ENCODE results near the gene HIRA. TPM values are rescaled to one million over a fixed set of nuclear protein-coding genes. Genes with fewer than 3 reads are reported as not detected.

HIRA gene
- total and polyA plus RNA-seq, 2 experiments from 2014 or later = 9.4 to 58.3 TPM

- Histone ChIP-seq H4K20me1 (replicated peaks; ENCODE audit: insufficient read depth) (no peaks in the 10 kb centered on the region), H3K79me2 (replicated peaks; ENCODE audit: insufficient read depth) (no peaks in the 10 kb centered on the region), H3K27me3 (ENCODE audit: insufficient read depth) (no peaks in the 10 kb centered on the region), H3K4me3 (no peak overlapping the region), H2AFZ (no peak overlapping the region), H3K9me2 (ENCODE audit: insufficient read depth) (no peaks in the 10 kb centered on the region), H3K27ac (ENCODE audit: low read depth) (no peak overlapping the region), H3F3A (replicated peaks; ENCODE audit: low read depth) (no peaks in the 10 kb centered on the region), H3K4me1 (ENCODE audit: insufficient read depth) (no peaks in the 10 kb centered on the region), H3K36me3 (ENCODE audit: insufficient read depth) (peaks cover 20% of the 10 kb centered on the region), H3K4me2 (no peak overlapping the region)
- H3K4me1 Mint-ChIP-seq = no peaks in the 10 kb centered on the region
- TF ChIP-seq ZNF331 (CRISPR knock-in tag; IDR thresholded peaks at IDR 0.05; ENCODE audit: low read depth) (no peak), EZH2phosphoT487 (IDR thresholded peaks at IDR 0.05; ENCODE audit: unreplicated experiment) (no peak), POLR2AphosphoS5 (IDR thresholded peaks at IDR 0.05; ENCODE audit: low read depth) (no peak), CREB1 (CRISPR knock-in tag; IDR thresholded peaks at IDR 0.05; ENCODE audit: low read depth) (no peak), ZNF114 (CRISPR knock-in tag; IDR thresholded peaks at IDR 0.05) (no peak), REST (IDR thresholded peaks at IDR 0.05; ENCODE audit: unreplicated experiment) (no peak), ZNF462 (CRISPR knock-in tag; IDR thresholded peaks at IDR 0.05) (no peak), CTCF (conservative IDR thresholded peaks at IDR 0.05; ENCODE audit: low read depth in 2 of 2) (no peak), EZH2 (IDR thresholded peaks at IDR 0.05; ENCODE audit: low read depth, unreplicated experiment) (no peak)
- H3K4me3 Mint-ChIP-seq = no peak overlapping the region
- DNase-seq (ENCODE audit: low spot score) = no peak
- no peak overlapping the region; the same call in 1 of the 2 replicates for H3K27ac Mint-ChIP-seq
- H3K9me3 Mint-ChIP-seq = no peaks in the 10 kb centered on the region
- ATAC-seq = no peak
- peaks cover 23% of the 10 kb centered on the region for H3K27me3 Mint-ChIP-seq (ENCODE audit: insufficient read depth, low read depth, poor library complexity)
- H3K36me3 Mint-ChIP-seq (ENCODE audit: low read depth) = peaks cover 69% of the 10 kb centered on the region
Measured at GRCh38 chr22:19358703-19359553, 72.6 kb downstream of the HIRA start.
